Measurements from ENCODE around the gene YWHAE. TPM values are rescaled to one million over a fixed set of nuclear protein-coding genes. Genes with fewer than 3 reads are reported as not detected.

YWHAE gene
- polyA plus RNA-seq, 1 donor = 1,129 TPM

Other genes with a start within 250 kb of the YWHAE start
- gene ABR, start 220.2 kb downstream of the YWHAE start, polyA plus RNA-seq (ENCODE audit: insufficient read length) = 49.2 TPM
- gene BHLHA9, start 129.8 kb downstream of the YWHAE start, polyA plus RNA-seq (ENCODE audit: insufficient read length) = not detected
- not detected for gene TRARG1, start 120.6 kb downstream of the YWHAE start, polyA plus RNA-seq (ENCODE audit: insufficient read length)
- gene CRK, start 56.0 kb upstream of the YWHAE start, polyA plus RNA-seq (ENCODE audit: insufficient read length) = 62.2 TPM
- gene MYO1C, start 92.5 kb upstream of the YWHAE start, polyA plus RNA-seq (ENCODE audit: insufficient read length) = 61.1 TPM
- gene INPP5K, start 116.4 kb upstream of the YWHAE start, polyA plus RNA-seq (ENCODE audit: insufficient read length) = 19.0 TPM
- 87.8 TPM for gene PITPNA, start 162.6 kb upstream of the YWHAE start, polyA plus RNA-seq (ENCODE audit: insufficient read length)
- gene SLC43A2, start 228.6 kb upstream of the YWHAE start, polyA plus RNA-seq (ENCODE audit: insufficient read length) = 27.1 TPM
- 6.3 TPM for gene SCARF1, start 245.5 kb upstream of the YWHAE start, polyA plus RNA-seq (ENCODE audit: insufficient read length)
- gene RILP, start 249.6 kb upstream of the YWHAE start, polyA plus RNA-seq (ENCODE audit: insufficient read length) = 2.8 TPM

All from left kidney (tissue), 1 donor.